GM20000 (cell line): ENCODE data around the gene AP5S1.

Experiments used
- DNase-seq: peaks from one replicate; pipeline ENCODE4 v3.0.0; 2012; ENCODE audit warnings: low spot score
- TF ChIP-seq, protein P1 (sequence below): IDR thresholded peaks from 2 replicates; pipeline ENCODE4 v1.5.1; 2012; ENCODE audit warnings: mild to moderate bottlenecking, control low read depth; ENCODE audit errors: extremely low read depth, missing control alignments

The AP5S1 gene

DNA sequence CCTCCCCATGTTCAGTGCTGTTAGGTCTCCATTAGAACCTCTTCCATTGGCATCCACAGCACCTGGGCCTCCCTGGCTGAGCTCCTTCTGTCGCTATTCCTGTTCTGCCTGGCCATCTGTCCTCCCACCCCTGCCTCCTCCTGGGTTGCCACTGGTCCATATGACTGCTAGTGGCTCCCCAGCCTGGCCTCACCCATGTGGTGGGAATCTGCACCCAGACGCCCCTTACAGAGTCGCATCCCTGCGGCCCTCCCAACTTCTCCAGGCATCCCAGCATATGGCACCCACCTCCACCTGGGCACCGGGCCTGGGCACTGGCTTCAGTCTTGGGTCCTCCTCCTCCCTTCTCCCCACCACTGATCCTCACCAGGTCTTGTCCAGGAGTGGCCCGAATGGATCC lies 16.5 kb upstream of the AP5S1 start:
- DNase-seq, result no peak
- TF ChIP-seq, protein P1, sequence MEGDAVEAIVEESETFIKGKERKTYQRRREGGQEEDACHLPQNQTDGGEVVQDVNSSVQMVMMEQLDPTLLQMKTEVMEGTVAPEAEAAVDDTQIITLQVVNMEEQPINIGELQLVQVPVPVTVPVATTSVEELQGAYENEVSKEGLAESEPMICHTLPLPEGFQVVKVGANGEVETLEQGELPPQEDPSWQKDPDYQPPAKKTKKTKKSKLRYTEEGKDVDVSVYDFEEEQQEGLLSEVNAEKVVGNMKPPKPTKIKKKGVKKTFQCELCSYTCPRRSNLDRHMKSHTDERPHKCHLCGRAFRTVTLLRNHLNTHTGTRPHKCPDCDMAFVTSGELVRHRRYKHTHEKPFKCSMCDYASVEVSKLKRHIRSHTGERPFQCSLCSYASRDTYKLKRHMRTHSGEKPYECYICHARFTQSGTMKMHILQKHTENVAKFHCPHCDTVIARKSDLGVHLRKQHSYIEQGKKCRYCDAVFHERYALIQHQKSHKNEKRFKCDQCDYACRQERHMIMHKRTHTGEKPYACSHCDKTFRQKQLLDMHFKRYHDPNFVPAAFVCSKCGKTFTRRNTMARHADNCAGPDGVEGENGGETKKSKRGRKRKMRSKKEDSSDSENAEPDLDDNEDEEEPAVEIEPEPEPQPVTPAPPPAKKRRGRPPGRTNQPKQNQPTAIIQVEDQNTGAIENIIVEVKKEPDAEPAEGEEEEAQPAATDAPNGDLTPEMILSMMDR, result no peak

DNA sequence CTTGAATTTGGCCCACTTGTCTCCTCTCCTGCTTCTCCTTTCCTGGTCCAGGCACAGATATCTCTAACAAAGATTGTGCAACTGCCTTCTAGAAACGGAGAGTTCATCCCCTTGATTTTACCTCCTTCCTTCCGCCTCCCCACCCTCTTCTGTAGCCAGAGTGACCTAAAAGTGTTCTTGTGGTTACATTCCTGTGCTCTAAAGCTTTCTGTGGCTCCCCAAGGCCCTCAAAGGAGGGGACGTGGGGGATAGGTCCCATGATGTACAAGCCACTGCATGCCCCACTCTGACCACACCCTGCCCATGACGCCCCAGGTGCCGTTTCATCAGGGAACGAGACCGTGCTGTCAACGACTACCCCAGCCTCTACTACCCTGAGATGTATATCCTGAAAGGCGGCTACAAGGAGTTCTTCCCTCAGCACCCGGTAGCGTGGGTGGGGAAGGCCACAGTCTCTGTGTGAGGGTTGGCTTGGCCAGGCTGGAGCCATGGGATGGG lies 16.0 kb upstream of the AP5S1 start:
- TF ChIP-seq, protein P1, result no peak
- DNase-seq, result no peak

DNA sequence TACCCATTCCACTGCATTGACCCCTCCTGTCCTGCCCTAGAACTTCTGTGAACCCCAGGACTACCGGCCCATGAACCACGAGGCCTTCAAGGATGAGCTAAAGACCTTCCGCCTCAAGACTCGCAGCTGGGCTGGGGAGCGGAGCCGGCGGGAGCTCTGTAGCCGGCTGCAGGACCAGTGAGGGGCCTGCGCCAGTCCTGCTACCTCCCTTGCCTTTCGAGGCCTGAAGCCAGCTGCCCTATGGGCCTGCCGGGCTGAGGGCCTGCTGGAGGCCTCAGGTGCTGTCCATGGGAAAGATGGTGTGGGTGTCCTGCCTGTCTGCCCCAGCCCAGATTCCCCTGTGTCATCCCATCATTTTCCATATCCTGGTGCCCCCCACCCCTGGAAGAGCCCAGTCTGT lies 15.6 kb upstream of the AP5S1 start:
- DNase-seq, result no peak
- TF ChIP-seq, protein P1, result no peak

DNA sequence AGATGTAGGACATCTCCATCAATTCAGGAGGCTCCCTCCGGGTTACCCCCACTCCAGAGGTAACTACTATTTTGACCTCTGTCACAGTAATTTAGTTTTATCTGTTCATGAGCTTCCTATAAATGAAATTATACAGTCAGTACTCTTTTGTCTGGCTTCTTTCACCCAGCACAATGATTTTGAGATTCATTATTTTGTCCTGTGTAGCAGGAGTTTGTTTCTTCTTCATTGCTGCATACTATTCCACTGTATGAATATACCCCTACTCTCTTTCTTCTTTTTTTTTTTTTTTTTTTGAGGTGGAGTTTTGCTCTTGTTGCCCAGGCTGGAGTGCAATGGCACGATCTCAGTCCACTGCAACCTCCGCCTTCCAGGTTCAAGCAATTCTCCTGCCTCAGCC lies 11.8 kb upstream of the AP5S1 start:
- TF ChIP-seq, protein P1, result no peak
- no peak for DNase-seq

DNA sequence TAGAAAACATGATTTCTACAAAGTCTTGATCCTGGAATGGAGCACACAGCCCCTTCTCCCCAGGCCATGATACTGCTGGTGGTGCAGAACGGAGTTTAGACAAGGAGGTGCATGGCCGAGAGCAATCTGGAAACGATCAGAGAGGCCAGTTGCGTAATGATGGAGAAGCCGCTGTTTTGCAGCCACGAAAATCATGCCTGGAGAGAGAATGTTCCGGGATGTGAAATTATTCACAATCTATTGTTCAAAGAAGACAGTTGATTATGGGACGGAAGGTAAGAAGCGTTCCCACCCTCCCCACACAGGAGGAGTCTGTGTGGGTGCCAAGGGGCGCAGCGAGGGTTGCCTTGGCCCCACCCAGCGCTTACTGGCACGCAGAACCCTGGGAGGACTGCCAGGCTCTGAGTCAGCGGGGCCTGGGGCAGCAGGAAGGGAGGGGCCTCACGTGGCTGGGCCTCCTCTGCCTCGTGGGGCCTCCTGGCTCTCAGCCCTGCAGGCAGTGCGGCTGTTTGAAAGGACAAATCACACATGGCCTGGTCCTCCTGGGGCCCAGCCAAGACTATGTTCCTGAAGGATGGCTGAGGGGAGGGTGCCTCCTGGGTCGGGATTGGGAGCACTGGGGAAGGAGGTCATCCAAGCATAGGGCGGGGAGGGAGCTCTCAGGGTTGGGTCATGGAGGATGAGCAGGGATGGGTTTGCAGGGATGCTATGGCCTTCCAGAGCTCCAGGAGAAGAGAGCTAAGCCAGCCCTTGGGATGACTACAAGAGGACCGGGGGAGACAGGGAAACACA lies 8.7 kb upstream of the AP5S1 start:
- no peak for DNase-seq
- TF ChIP-seq, protein P1, result no peak

DNA sequence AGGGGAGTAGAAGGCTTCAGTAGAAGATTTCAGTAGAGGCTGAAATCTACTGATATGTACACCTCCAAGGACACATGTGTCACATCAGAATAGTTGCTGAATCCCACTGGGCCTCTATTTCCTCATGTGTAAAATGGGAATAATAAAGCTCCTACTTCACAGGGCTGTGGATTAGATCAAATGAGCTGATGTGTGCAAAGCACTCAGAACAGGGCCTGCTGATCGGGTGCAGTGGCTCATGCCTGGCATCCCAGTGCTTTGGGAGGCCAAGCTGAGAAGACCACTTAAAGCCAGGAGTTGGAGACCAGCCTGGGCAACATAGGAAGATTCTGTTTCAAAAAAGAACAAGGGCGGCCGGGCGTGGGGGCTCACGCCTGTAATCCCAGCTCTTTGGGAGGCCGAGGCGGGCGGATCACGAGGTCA lies 8.1 kb upstream of the AP5S1 start:
- DNase-seq, result no peak
- TF ChIP-seq, protein P1, result no peak

DNA sequence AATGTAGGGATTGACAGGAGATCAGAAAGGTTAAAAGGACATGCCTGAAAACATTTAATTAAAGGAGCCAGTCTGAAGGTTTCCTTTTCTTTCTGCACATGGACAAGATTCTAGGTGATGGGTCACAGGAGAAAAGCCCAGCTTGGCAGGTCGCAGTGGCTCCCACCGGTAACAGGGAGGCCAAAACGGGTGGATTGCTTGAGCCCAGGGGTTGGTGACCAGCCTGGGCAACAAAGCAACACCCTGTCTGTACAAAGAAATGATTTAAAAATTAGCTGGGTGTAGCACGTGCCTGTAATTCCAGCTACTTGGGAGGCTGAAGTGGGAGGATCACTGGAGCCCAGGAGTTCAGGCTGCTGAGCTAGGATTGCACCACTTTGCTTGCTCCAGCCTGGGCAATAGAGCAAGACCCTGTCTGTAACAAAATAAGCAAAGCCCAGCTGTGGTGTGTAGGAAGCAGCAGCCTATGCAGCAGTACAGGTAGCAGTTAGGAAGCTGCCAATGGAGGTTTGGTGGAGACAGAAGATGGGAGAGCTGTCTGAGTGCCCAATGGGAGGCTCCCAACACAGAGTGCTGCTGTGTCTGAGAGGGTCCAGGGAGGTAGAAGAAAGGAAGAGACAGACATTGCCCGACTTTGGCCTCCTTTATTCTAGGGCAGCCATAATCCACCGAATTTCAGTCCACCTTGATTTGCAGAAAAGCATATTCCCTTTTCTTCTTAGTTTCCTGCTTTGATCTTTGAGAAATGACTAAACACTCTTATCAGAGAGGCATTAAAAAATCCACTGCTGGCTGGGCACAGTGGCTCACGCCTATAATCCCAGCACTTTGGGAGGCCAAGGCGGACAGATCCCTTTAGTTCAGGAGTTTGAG lies 7.1 kb upstream of the AP5S1 start:
- DNase-seq, result no peak
- TF ChIP-seq, protein P1, result no peak
